ENCODE results near the gene CGB8.

DNA sequence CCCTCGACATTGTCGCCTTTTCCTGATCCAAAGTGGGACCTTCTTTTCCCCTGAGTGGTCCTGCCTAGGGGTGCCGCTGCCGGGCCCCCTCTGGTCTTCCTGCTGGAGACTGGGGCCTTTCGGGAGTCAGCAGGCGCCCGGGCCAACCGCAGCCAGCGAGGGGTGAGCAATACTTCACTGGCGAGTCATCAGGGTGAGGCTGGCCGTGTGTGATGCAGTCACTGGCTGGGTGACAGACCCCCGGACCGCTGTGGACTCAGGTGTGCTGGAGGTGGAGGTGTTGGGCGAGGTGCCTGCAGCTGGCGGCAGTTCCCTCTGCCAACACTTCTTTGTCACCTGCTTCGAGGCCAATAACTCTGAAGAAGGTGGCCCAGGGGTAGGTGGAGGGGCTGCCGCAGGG lies 6.7 kb downstream of the CGB8 start:
- TF ChIP-seq, protein P1, sequence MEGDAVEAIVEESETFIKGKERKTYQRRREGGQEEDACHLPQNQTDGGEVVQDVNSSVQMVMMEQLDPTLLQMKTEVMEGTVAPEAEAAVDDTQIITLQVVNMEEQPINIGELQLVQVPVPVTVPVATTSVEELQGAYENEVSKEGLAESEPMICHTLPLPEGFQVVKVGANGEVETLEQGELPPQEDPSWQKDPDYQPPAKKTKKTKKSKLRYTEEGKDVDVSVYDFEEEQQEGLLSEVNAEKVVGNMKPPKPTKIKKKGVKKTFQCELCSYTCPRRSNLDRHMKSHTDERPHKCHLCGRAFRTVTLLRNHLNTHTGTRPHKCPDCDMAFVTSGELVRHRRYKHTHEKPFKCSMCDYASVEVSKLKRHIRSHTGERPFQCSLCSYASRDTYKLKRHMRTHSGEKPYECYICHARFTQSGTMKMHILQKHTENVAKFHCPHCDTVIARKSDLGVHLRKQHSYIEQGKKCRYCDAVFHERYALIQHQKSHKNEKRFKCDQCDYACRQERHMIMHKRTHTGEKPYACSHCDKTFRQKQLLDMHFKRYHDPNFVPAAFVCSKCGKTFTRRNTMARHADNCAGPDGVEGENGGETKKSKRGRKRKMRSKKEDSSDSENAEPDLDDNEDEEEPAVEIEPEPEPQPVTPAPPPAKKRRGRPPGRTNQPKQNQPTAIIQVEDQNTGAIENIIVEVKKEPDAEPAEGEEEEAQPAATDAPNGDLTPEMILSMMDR (IDR thresholded peaks at IDR 0.05; ENCODE audit: low read depth, low read length, missing input control), result no peak
- TF ChIP-seq YY1 (IDR thresholded peaks at IDR 0.05), result no peak
- TF ChIP-seq EGR1 (IDR thresholded peaks at IDR 0.05; ENCODE audit: low read depth in 2 of 2), result no peak
- no peak for TF ChIP-seq RAD21 (IDR thresholded peaks at IDR 0.05)
- no peak for TF ChIP-seq SP1 (IDR thresholded peaks at IDR 0.05)
- TF ChIP-seq, protein P2, sequence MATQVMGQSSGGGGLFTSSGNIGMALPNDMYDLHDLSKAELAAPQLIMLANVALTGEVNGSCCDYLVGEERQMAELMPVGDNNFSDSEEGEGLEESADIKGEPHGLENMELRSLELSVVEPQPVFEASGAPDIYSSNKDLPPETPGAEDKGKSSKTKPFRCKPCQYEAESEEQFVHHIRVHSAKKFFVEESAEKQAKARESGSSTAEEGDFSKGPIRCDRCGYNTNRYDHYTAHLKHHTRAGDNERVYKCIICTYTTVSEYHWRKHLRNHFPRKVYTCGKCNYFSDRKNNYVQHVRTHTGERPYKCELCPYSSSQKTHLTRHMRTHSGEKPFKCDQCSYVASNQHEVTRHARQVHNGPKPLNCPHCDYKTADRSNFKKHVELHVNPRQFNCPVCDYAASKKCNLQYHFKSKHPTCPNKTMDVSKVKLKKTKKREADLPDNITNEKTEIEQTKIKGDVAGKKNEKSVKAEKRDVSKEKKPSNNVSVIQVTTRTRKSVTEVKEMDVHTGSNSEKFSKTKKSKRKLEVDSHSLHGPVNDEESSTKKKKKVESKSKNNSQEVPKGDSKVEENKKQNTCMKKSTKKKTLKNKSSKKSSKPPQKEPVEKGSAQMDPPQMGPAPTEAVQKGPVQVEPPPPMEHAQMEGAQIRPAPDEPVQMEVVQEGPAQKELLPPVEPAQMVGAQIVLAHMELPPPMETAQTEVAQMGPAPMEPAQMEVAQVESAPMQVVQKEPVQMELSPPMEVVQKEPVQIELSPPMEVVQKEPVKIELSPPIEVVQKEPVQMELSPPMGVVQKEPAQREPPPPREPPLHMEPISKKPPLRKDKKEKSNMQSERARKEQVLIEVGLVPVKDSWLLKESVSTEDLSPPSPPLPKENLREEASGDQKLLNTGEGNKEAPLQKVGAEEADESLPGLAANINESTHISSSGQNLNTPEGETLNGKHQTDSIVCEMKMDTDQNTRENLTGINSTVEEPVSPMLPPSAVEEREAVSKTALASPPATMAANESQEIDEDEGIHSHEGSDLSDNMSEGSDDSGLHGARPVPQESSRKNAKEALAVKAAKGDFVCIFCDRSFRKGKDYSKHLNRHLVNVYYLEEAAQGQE (IDR thresholded peaks at IDR 0.05), result no peak
- TF ChIP-seq HNF4G (IDR thresholded peaks at IDR 0.05), result no peak
- TF ChIP-seq, protein P3, sequence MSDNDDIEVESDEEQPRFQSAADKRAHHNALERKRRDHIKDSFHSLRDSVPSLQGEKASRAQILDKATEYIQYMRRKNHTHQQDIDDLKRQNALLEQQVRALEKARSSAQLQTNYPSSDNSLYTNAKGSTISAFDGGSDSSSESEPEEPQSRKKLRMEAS (IDR thresholded peaks at IDR 0.05), result no peak
- no peak for TF ChIP-seq JUND (IDR thresholded peaks at IDR 0.05)
- no peak for TF ChIP-seq TAF1 (conservative IDR thresholded peaks at IDR 0.05)

All from liver (tissue), 3 donors.